Activated CD8-positive, alpha-beta T cell treated with anti-CD3 and anti-CD28 coated beads, Interleukin-2, amount 10 ng/mL, durations not matched to agents 7 days and 5 days (primary cell): Measurements from ENCODE around the gene NUDCD2. TPM values are rescaled to one million over a fixed set of nuclear protein-coding genes. Genes with fewer than 3 reads are reported as not detected.
"Not testable (repeated sequence)": the region's sequence is repeated elsewhere in the genome, so short reads cannot be mapped to it uniquely, and the experiment has no call there.

Experiments used
- ATAC-seq: fragments of 150-1000 bp; cut with Tn5 transposase; one replicate; pipeline ENCODE4 v1.10.0; 2021; ENCODE audit warnings: moderate library complexity
- CTCF ChIA-PET: fragments of 350-600 bp; sonication (Branson Sonifier 250); formaldehyde crosslinking; loops from one replicate; lab custom pipeline; 2021; ENCODE audit warnings: antibody characterized with exemption; lab: Charles Lee
- POLR2A ChIA-PET: fragments of 350-600 bp; sonication (Branson Sonifier 250); formaldehyde crosslinking; loops from one replicate; lab custom pipeline; 2021; ENCODE audit warnings: antibody characterized with exemption; lab: Charles Lee
- DNase-seq: peaks from one replicate; pipeline ENCODE4 v3.0.0-alpha.2; 2020
- H3K27ac Mint-ChIP-seq: one replicate; pipeline ENCODE4 v1.8.0; 2021; ENCODE audit warnings: mild to moderate bottlenecking, mixed read lengths
- H3K27me3 Mint-ChIP-seq: one replicate; pipeline ENCODE4 v1.8.0; 2021; ENCODE audit warnings: low read depth, mixed read lengths
- H3K36me3 Mint-ChIP-seq: one replicate; pipeline ENCODE4 v1.8.0; 2021; ENCODE audit warnings: low read depth, mixed read lengths
- H3K4me1 Mint-ChIP-seq: one replicate; pipeline ENCODE4 v1.8.0; 2021; ENCODE audit warnings: low read depth, mixed read lengths
- H3K4me3 Mint-ChIP-seq: one replicate; pipeline ENCODE4 v1.8.0; 2021; ENCODE audit warnings: mild to moderate bottlenecking, mixed read lengths
- H3K9me3 Mint-ChIP-seq: one replicate; pipeline ENCODE4 v1.8.0; 2022; ENCODE audit warnings: mixed read lengths; ENCODE audit not compliant: insufficient read depth
- total RNA-seq, 2 experiments: library from RNA; stranded (reverse); gene quantifications; one replicate each; pipeline ENCODE4 v1.2.3, GENCODE V29; 2021

The NUDCD2 gene
- total RNA-seq, 2 experiments from 2014 or later: 37.3 to 43.4 TPM

- Mint-ChIP-seq H3K4me3 (no peak overlapping the region), H3K27me3 (no peaks in the 10 kb centered on the region), H3K36me3 (peaks cover 55% of the 10 kb centered on the region), H3K9me3 (no peaks in the 10 kb centered on the region), H3K4me1 (peaks cover 32% of the 10 kb centered on the region), H3K27ac (no peak overlapping the region)
- CTCF ChIA-PET: interaction anchor here (0.7 to 2.5 kb wide), 6 partner anchors 8 to 35 kb away, joined by 3 to 7 read pairs (median 4); partner anchors contain the start of gene NUDCD2
- DNase-seq: no peak
- POLR2A ChIA-PET: interaction anchor here (0.7 to 1.4 kb wide), 2 partner anchors 8 to 29 kb away, joined by 4 read pairs; partner anchors contain the start of genes HMMR and NUDCD2
- no peak for ATAC-seq
Measured at GRCh38 chr5:163467682-163468081, 7.8 kb upstream of the NUDCD2 start.

GRCh38 chr5:163463063-163463435 is 3.1 kb upstream of the NUDCD2 start:
- H3K36me3 Mint-ChIP-seq: peaks cover 44% of the 10 kb centered on the region
- DNase-seq (no peak), ATAC-seq (no peak)
- H3K9me3 Mint-ChIP-seq: no peaks in the 10 kb centered on the region
- H3K4me3 Mint-ChIP-seq: peak overlapping the region; percentile 25
- H3K4me1 Mint-ChIP-seq: peaks cover 35% of the 10 kb centered on the region
- ChIA-PET POLR2A (interaction anchor here (6.6 to 7.9 kb wide), 2 partner anchors 22 to 43 kb away, joined by 153 to 185 read pairs; partner anchors contain the start of genes CCNG1 and MAT2B), CTCF (no interaction called here)
- no peak overlapping the region for H3K27ac Mint-ChIP-seq
- no peaks in the 10 kb centered on the region for H3K27me3 Mint-ChIP-seq

GRCh38 chr5:163460562-163461171 is 765 bp upstream of the NUDCD2 start, which contains the start of gene HMMR:
HMMR (plus strand) TSS chr5:163460632; CDS start chr5:163460693, 61 bp downstream.
- H3K9me3 Mint-ChIP-seq: no peaks in the 10 kb centered on the region
- H3K36me3 Mint-ChIP-seq: peaks cover 47% of the 10 kb centered on the region
- peaks cover 42% of the 10 kb centered on the region for H3K4me1 Mint-ChIP-seq

GRCh38 chr5:163459462-163459818 is 462 bp downstream of the NUDCD2 start:
- H3K4me3 Mint-ChIP-seq: peak overlapping the region; percentile 96
- H3K27ac Mint-ChIP-seq: peak overlapping the region; percentile 100
- no peak for DNase-seq
- ATAC-seq: no peak
- peaks cover 53% of the 10 kb centered on the region for H3K36me3 Mint-ChIP-seq
- H3K27me3 Mint-ChIP-seq: no peaks in the 10 kb centered on the region
- H3K9me3 Mint-ChIP-seq: no peaks in the 10 kb centered on the region
- CTCF ChIA-PET: interaction anchor here (0.9 to 4.4 kb wide), 10 partner anchors 9 to 51 kb away, joined by 3 to 25 read pairs (median 7); partner anchors contain the start of genes CCNG1 and MAT2B
- POLR2A ChIA-PET: interaction anchor here (1.0 to 7.9 kb wide), 11 partner anchors 9 to 47 kb away, joined by 3 to 185 read pairs (median 15); partner anchors contain the start of genes CCNG1 and MAT2B
- H3K4me1 Mint-ChIP-seq: peaks cover 42% of the 10 kb centered on the region

More at GRCh38 chr5:163460562-163461171, 765 bp upstream of the NUDCD2 start, which contains the start of gene HMMR:
- no peaks in the 10 kb centered on the region for H3K27me3 Mint-ChIP-seq
- DNase-seq: no peak
- ChIA-PET CTCF (interaction anchor here (0.8 to 4.4 kb wide), 8 partner anchors 14 to 52 kb away, joined by 3 to 25 read pairs (median 12); partner anchors contain the start of genes CCNG1 and MAT2B), POLR2A (interaction anchor here (1.0 to 7.9 kb wide), 13 partner anchors 8 to 55 kb away, joined by 3 to 185 read pairs (median 15); partner anchors contain the start of genes CCNG1 and MAT2B)
- H3K27ac Mint-ChIP-seq: peak within 1 kb of the TSS; percentile 100
- H3K4me3 Mint-ChIP-seq: peak within 1 kb of the TSS; percentile 96
- ATAC-seq: no peak

GRCh38 chr5:163458778-163459385 is 1.0 kb downstream of the NUDCD2 start:
- ATAC-seq (no peak), DNase-seq (no peak)
- Mint-ChIP-seq H3K27ac (peak overlapping the region; percentile 100), H3K36me3 (peaks cover 50% of the 10 kb centered on the region), H3K9me3 (no peaks in the 10 kb centered on the region), H3K27me3 (no peaks in the 10 kb centered on the region), H3K4me1 (peaks cover 37% of the 10 kb centered on the region), H3K4me3 (peak overlapping the region; percentile 96)
- ChIA-PET POLR2A (interaction anchor here (1.0 to 7.9 kb wide), 10 partner anchors 12 to 47 kb away, joined by 3 to 185 read pairs (median 15); partner anchors contain the start of genes CCNG1 and MAT2B), CTCF (interaction anchor here (1.0 to 4.4 kb wide), 10 partner anchors 8 to 51 kb away, joined by 3 to 25 read pairs (median 5); partner anchors contain the start of genes CCNG1 and MAT2B)

GRCh38 chr5:163456840-163457239 is 3.1 kb downstream of the NUDCD2 start:
- Mint-ChIP-seq H3K27me3 (no peaks in the 10 kb centered on the region), H3K4me3 (no peak overlapping the region), H3K4me1 (peaks cover 27% of the 10 kb centered on the region), H3K9me3 (no peaks in the 10 kb centered on the region), H3K27ac (no peak overlapping the region), H3K36me3 (peaks cover 57% of the 10 kb centered on the region)
- ATAC-seq (no peak), DNase-seq (no peak)
- ChIA-PET POLR2A (interaction anchor here (6.6 to 7.9 kb wide), 2 partner anchors 16 to 49 kb away, joined by 153 to 185 read pairs; partner anchors contain the start of genes CCNG1 and MAT2B), CTCF (interaction anchor here (1.2 kb wide), 1 partner anchor 12 kb away, joined by 4 read pairs; no protein-coding TSS in a partner anchor)

GRCh38 chr5:163456029-163456589 is 3.8 kb downstream of the NUDCD2 start:
- Mint-ChIP-seq H3K27me3 (no peaks in the 10 kb centered on the region), H3K4me3 (no peak overlapping the region), H3K36me3 (peaks cover 59% of the 10 kb centered on the region), H3K4me1 (peaks cover 24% of the 10 kb centered on the region), H3K9me3 (no peaks in the 10 kb centered on the region), H3K27ac (no peak overlapping the region)
- CTCF ChIA-PET: interaction anchor here (1.2 kb wide), 1 partner anchor 11 kb away, joined by 4 read pairs; no protein-coding TSS in a partner anchor
- POLR2A ChIA-PET: interaction anchor here (7.9 kb wide), 1 partner anchor 15 kb away, joined by 153 read pairs; the partner anchor contains the start of gene CCNG1
- ATAC-seq: no peak
- no peak for DNase-seq

DNA sequence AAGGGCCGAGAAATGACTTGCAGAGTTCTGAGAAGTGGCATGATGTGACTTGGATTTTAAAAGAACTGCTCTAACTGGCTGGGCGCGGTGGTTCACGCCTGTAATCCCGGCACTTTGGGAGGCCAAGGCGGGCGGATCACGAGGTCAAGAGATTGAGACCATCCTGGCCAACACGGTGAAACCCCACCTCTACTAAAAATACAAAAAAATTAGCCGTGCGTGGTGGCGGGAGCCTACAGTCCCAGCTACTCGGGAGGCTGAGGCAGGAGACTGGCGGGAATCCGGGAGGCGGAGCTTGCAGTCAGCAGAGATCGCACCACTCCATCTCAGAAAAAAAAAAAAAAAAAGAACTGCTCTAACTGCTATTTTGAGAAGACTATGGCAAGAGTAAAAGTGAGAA is 4.5 kb downstream of the NUDCD2 start:
- Mint-ChIP-seq H3K36me3 (peaks cover 62% of the 10 kb centered on the region), H3K27ac (peak overlapping the region; percentile 53), H3K4me1 (peaks cover 24% of the 10 kb centered on the region)
- CTCF ChIA-PET, H3K27me3 Mint-ChIP-seq, H3K4me3 Mint-ChIP-seq, DNase-seq, H3K9me3 Mint-ChIP-seq, ATAC-seq: not testable (repeated sequence)
- POLR2A ChIA-PET: interaction anchor here (0.7 to 7.9 kb wide), 3 partner anchors 14 to 50 kb away, joined by 3 to 153 read pairs (median 7); partner anchors contain the start of genes CCNG1 and MAT2B

GRCh38 chr5:163453705-163454104 is 6.2 kb downstream of the NUDCD2 start:
- no peaks in the 10 kb centered on the region for H3K27me3 Mint-ChIP-seq
- no peak overlapping the region for H3K27ac Mint-ChIP-seq
- DNase-seq: no peak
- H3K4me1 Mint-ChIP-seq: peaks cover 24% of the 10 kb centered on the region
- H3K4me3 Mint-ChIP-seq: no peak overlapping the region
- no peaks in the 10 kb centered on the region for H3K9me3 Mint-ChIP-seq
- H3K36me3 Mint-ChIP-seq: peaks cover 68% of the 10 kb centered on the region
- CTCF ChIA-PET: interaction anchor here (1.0 kb wide), 1 partner anchor 14 kb away, joined by 3 read pairs; no protein-coding TSS in a partner anchor
- POLR2A ChIA-PET: interaction anchor here (1.7 kb wide), 1 partner anchor 51 kb away, joined by 7 read pairs; the partner anchor contains the start of gene MAT2B
- no peak for ATAC-seq

- H3K36me3 Mint-ChIP-seq: peaks cover 79% of the 10 kb centered on the region
- no peak for DNase-seq
- ChIA-PET CTCF (interaction anchor here (1.4 kb wide), 1 partner anchor 10 kb away, joined by 3 read pairs; no protein-coding TSS in a partner anchor), POLR2A (interaction anchor here (4.6 kb wide), 1 partner anchor 9 kb away, joined by 21 read pairs; the partner anchor contains the start of genes HMMR and NUDCD2)
- no peaks in the 10 kb centered on the region for H3K27me3 Mint-ChIP-seq
- H3K9me3 Mint-ChIP-seq: no peaks in the 10 kb centered on the region
- H3K4me3 Mint-ChIP-seq: no peak overlapping the region
- peaks cover 18% of the 10 kb centered on the region for H3K4me1 Mint-ChIP-seq
- H3K27ac Mint-ChIP-seq: no peak overlapping the region
- no peak for ATAC-seq
Measured at GRCh38 chr5:163451489-163451888, 8.4 kb downstream of the NUDCD2 start.
